ENCODE results near the gene FLVCR2.
"Not testable (repeated sequence)": the region's sequence is repeated elsewhere in the genome, so short reads cannot be mapped to it uniquely, and the experiment has no call there.

Gene FLVCR2

GRCh38 chr14:75675265-75675960, 97.0 kb downstream of the FLVCR2 start:
- ATAC-seq = no peak
- DNase-seq = no peak
- Mint-ChIP-seq H3K27ac (peak overlapping the region in 1 of 2 donors; percentile 33), H3K4me3 (no peak overlapping the region), H3K4me1 (peaks cover 27% of the 10 kb centered on the region), H3K27me3 (no peaks in the 10 kb centered on the region), H3K9me3 (no peaks in the 10 kb centered on the region)

- DNase-seq (no peak), ATAC-seq (no peak)
- no peaks in the 10 kb centered on the region for H3K4me1 Mint-ChIP-seq
- H3K9me3 Mint-ChIP-seq = no peaks in the 10 kb centered on the region
- H3K27me3 Mint-ChIP-seq = no peaks in the 10 kb centered on the region
- H3K27ac Mint-ChIP-seq = no peak overlapping the region
- H3K4me3 Mint-ChIP-seq = no peak overlapping the region
Observed at GRCh38 chr14:75685910-75686309, 107.5 kb downstream of the FLVCR2 start.

DNA sequence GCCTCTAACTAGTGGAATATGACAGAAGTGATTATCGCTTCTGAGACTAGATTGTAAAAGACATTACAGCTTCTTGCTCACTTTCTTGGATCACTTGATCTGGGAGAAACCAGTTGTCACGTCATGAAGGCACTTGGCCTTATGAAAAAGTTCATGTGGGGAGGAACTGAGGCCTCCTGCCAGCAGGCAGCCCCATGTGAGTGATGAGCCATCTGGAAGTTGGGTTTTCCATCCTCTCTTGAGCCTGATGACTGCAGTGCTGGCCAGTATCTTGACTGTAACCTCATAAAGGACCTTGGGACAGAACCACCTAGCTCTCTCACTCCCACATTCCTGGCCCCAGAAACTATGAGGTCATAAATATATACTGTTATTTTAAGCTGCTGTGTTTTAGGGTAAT, 110.6 kb downstream of the FLVCR2 start:
- no peak overlapping the region for H3K27ac Mint-ChIP-seq
- H3K27me3 Mint-ChIP-seq = no peaks in the 10 kb centered on the region
- ATAC-seq (no peak), DNase-seq (no peak)
- H3K4me3 Mint-ChIP-seq = no peak overlapping the region
- H3K9me3 Mint-ChIP-seq = no peaks in the 10 kb centered on the region
- H3K4me1 Mint-ChIP-seq = no peaks in the 10 kb centered on the region

- Mint-ChIP-seq H3K4me3 (no peak overlapping the region), H3K27ac (no peak overlapping the region), H3K27me3 (no peaks in the 10 kb centered on the region), H3K9me3 (no peaks in the 10 kb centered on the region), H3K4me1 (no peaks in the 10 kb centered on the region)
- ATAC-seq (no peak), DNase-seq (no peak)
Observed at GRCh38 chr14:75690010-75690409, 111.6 kb downstream of the FLVCR2 start.

DNA sequence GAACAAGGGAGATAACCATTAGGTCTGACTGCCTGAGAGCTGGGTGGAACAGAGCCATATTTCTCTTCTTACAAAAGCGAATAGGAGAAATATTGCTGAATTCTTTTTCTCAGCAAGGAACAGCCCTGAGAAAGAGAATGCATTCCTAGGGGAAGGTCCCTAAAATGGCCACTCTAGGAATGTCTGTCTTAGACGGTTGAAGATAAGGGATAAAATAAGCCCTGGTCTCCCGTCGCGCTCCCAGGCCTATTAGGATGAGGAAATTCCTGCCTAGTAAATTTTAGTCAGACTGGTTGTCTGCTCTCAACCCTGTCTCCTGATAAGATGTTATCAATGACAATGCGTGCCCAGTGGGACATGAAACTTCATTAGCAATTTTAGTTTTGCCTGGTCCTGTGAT, 116.6 kb downstream of the FLVCR2 start:
- H3K27ac Mint-ChIP-seq, H3K9me3 Mint-ChIP-seq, H3K4me1 Mint-ChIP-seq, H3K27me3 Mint-ChIP-seq, H3K4me3 Mint-ChIP-seq, DNase-seq, ATAC-seq: not testable (repeated sequence)

DNA sequence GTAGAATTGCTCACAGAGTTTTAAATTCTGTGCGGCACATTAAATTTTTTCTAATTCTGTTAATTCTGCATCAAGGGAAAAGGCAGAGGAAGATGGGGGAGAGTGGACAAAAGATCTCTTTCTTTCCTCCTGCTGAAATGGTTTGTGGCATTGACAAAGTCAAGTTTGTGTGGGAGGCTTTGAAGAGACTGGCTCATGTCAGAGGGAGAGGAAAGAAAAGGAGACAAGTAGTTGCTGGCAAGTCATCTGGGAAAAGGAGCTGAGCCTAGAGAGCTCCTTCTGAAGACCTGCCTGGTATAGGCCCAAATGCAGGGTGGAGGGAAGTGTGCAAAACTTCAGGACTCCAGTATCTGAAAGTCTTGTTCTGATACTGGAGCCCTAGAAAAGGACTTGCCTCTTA, 119.0 kb downstream of the FLVCR2 start:
- H3K9me3 Mint-ChIP-seq = no peaks in the 10 kb centered on the region
- no peaks in the 10 kb centered on the region for H3K27me3 Mint-ChIP-seq
- no peaks in the 10 kb centered on the region for H3K4me1 Mint-ChIP-seq
- no peak overlapping the region for H3K27ac Mint-ChIP-seq
- no peak for DNase-seq
- H3K4me3 Mint-ChIP-seq = no peak overlapping the region
- ATAC-seq = no peak

Measured in stimulated activated naive CD8-positive, alpha-beta T cell treated with anti-CD3 and anti-CD28 coated beads, Interleukin-15, amount 100 ng/mL, for 72 hours (primary cell).